Fibroblast of lung (primary cell): Measurements from ENCODE around the gene NRBF2. TPM values are rescaled to one million over a fixed set of nuclear protein-coding genes. Genes with fewer than 3 reads are reported as not detected.
A peak's percentile ranks its signal among the peaks of the same experiment; 100 is the strongest.

Source experiments
- DNase-seq, 2 donors: peaks; one replicate each; pipeline versions ENCODE4 v3.0.0 to v3.0.0-alpha.2; 2010; ENCODE audit warnings: low read depth in 2 of 2
- H2AFZ ChIP-seq: 2 replicates; pipeline ENCODE4 v1.5.1; 2012; ENCODE audit warnings: low read length, control low read depth, inconsistent platforms
- H3K27ac ChIP-seq: 2 replicates; pipeline ENCODE4 v1.5.1; 2011; ENCODE audit warnings: low read length, control low read depth; ENCODE audit not compliant: insufficient read depth
- H3K27me3 ChIP-seq: 2 replicates; pipeline ENCODE4 v1.5.1; 2011; ENCODE audit warnings: mild to moderate bottlenecking, low read length; ENCODE audit not compliant: control insufficient read depth, insufficient read depth
- H3K36me3 ChIP-seq: 2 replicates; pipeline ENCODE4 v1.5.1; 2011; ENCODE audit warnings: low read length; ENCODE audit not compliant: control insufficient read depth, insufficient read depth
- H3K4me1 ChIP-seq: 2 replicates; pipeline ENCODE4 v1.5.1; 2011; ENCODE audit warnings: low read length; ENCODE audit not compliant: control insufficient read depth, insufficient read depth; ENCODE audit errors: extremely low read depth
- H3K4me2 ChIP-seq: 2 replicates; pipeline ENCODE4 v1.5.1; 2011; ENCODE audit warnings: low read length, control low read depth; ENCODE audit not compliant: insufficient read depth; ENCODE audit errors: extremely low read depth
- H3K4me3 ChIP-seq, 4 experiments: fragments of 200-600 bp in 1 of 4; sonication (generic) in 1 of 4; replicated peaks in 1 of 4; 2 replicates each; pipeline ENCODE4 v1.5.1; 2011 to 2016; ENCODE audit warnings: low read length in 4 of 4, low read depth in 3 of 4, mild to moderate bottlenecking in 3 of 4, control low read depth in 2 of 4, inconsistent platforms in 1 of 4, mixed read lengths in 1 of 4; ENCODE audit not compliant: insufficient read depth in 1 of 4; ENCODE audit errors: control extremely low read depth in 1 of 4
- H3K79me2 ChIP-seq: 2 replicates; pipeline ENCODE4 v1.5.1; 2012; ENCODE audit warnings: mild to moderate bottlenecking, low read length, inconsistent platforms; ENCODE audit not compliant: control insufficient read depth, insufficient read depth
- H3K9ac ChIP-seq: 2 replicates; pipeline ENCODE4 v1.5.1; 2011; ENCODE audit warnings: mild to moderate bottlenecking, low read length, control low read depth; ENCODE audit not compliant: insufficient read depth
- H3K9me3 ChIP-seq: 2 replicates; pipeline ENCODE4 v1.5.1; 2012; ENCODE audit warnings: low read depth, low read length; ENCODE audit not compliant: control insufficient read depth, insufficient read depth
- H4K20me1 ChIP-seq: 2 replicates; pipeline ENCODE4 v1.5.1; 2011; ENCODE audit warnings: low read length; ENCODE audit not compliant: control insufficient read depth, insufficient read depth; ENCODE audit errors: extremely low read depth
- EZH2 ChIP-seq: IDR thresholded peaks from 2 replicates; pipeline ENCODE4 v1.5.1; 2012; ENCODE audit warnings: low read length, control low read depth, mild to moderate bottlenecking; ENCODE audit errors: missing control alignments
- polyA plus RNA-seq, 2 donors: library from polyadenylated mRNA; depleted of rRNA in 1 of 2; stranded (reverse) in 1 of 2; unstranded in 1 of 2; fragments of >200 nt; gene quantifications; 2 replicates each; pipeline ENCODE4 v1.2.1, GENCODE V29; 2011 to 2012; ENCODE audit warnings: missing spikeins in 1 of 2
- total RNA-seq: library from RNA; depleted of rRNA; stranded (reverse); fragments of >200 nt; gene quantifications from 2 replicates; pipeline ENCODE4 v1.2.1, GENCODE V29; 2014
- TF ChIP-seq, protein P1 (sequence below), 2 donors: IDR thresholded peaks in 1 of 2; conservative IDR thresholded peaks in 1 of 2; 1 replicate in 1 of 2; 2 replicates in 1 of 2; pipeline ENCODE4 v1.5.1; 2011 to 2012; ENCODE audit warnings: low read length in 2 of 2, control low read depth in 1 of 2, inconsistent platforms in 1 of 2, low read depth in 1 of 2, mild to moderate bottlenecking in 1 of 2

The NRBF2 gene
- total and polyA plus RNA-seq, 2 donors (not counting 1 experiment from before 2014, with no cell fraction given) = 36.0 to 49.2 TPM

DNA sequence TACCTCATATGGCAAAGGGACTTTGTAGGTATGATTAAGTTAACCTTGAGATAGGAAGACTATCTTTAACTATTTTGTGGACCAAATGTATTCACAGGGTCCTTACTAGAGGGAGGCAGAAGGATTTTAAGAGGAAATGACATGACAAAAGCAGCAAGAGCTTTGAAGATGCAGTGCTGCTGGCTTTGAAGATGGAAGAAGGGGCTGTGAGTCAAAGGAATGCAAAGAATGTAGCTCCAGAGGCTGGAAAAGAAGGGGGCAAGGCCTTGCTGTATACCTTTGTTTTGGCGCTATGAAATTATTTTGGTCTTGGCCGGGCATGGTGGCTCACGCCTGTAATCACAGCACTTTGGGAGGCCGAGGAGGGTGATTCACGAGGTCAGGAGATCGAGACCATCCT is 3.2 kb upstream of the NRBF2 start:
- no peak for TF ChIP-seq EZH2
- TF ChIP-seq, protein P1, sequence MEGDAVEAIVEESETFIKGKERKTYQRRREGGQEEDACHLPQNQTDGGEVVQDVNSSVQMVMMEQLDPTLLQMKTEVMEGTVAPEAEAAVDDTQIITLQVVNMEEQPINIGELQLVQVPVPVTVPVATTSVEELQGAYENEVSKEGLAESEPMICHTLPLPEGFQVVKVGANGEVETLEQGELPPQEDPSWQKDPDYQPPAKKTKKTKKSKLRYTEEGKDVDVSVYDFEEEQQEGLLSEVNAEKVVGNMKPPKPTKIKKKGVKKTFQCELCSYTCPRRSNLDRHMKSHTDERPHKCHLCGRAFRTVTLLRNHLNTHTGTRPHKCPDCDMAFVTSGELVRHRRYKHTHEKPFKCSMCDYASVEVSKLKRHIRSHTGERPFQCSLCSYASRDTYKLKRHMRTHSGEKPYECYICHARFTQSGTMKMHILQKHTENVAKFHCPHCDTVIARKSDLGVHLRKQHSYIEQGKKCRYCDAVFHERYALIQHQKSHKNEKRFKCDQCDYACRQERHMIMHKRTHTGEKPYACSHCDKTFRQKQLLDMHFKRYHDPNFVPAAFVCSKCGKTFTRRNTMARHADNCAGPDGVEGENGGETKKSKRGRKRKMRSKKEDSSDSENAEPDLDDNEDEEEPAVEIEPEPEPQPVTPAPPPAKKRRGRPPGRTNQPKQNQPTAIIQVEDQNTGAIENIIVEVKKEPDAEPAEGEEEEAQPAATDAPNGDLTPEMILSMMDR (conservative IDR thresholded peaks at IDR 0.05 in 1 of 2, IDR thresholded peaks at IDR 0.05 in 1 of 2; ENCODE audit: low read depth in 1 of 2, low read length in 2 of 2) = no peak
- no peaks in the 10 kb centered on the region for H3K36me3 ChIP-seq
- peak in 1 of 2 donors; percentile 49 for DNase-seq
- H2AFZ ChIP-seq = no peak overlapping the region
- no peaks in the 10 kb centered on the region for H3K27me3 ChIP-seq
- H3K9ac ChIP-seq = no peak overlapping the region
- no peaks in the 10 kb centered on the region for H3K4me1 ChIP-seq
- no peaks in the 10 kb centered on the region for H4K20me1 ChIP-seq
- no peak overlapping the region for H3K4me3 ChIP-seq
- no peaks in the 10 kb centered on the region for H3K9me3 ChIP-seq
- no peak overlapping the region for H3K27ac ChIP-seq
- H3K4me2 ChIP-seq = no peak overlapping the region
- peaks cover 16% of the 10 kb centered on the region for H3K79me2 ChIP-seq

DNA sequence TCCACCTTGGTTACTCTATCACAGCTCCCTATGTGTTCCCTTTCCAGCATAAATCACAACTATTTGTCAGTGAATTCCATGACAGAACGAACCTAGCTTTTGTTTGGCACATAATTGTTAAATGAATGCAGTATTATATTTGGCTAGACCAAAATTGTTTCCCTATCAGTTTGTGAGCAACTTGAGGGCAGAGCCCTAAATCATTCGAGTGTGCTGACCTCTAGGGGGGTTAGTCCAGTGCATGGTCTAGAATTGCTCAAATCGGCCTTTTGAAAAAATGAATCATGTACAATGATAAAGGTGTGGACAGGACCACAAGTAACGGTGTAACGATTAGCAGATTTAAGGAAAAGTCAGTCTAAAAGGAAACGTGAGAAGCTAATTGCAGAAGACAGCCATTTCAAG is 475 bp upstream of the NRBF2 start:
- Histone ChIP-seq H3K9ac (no peak overlapping the region), H3K4me1 (no peaks in the 10 kb centered on the region), H3K27ac (peak overlapping the region; percentile 97), H3K79me2 (peaks cover 43% of the 10 kb centered on the region), H4K20me1 (no peaks in the 10 kb centered on the region), H3K27me3 (no peaks in the 10 kb centered on the region), H3K4me2 (peak overlapping the region; percentile 60), H3K9me3 (no peaks in the 10 kb centered on the region), H3K4me3 (peak overlapping the region in 2 of 4 experiments; percentile 3 to 46), H2AFZ (peak overlapping the region; percentile 83), H3K36me3 (no peaks in the 10 kb centered on the region)
- DNase-seq = no peak
- TF ChIP-seq, protein P1 (conservative IDR thresholded peaks at IDR 0.05 in 1 of 2, IDR thresholded peaks at IDR 0.05 in 1 of 2; ENCODE audit: low read depth in 1 of 2, low read length in 2 of 2) = no peak
- no peak for TF ChIP-seq EZH2

DNA sequence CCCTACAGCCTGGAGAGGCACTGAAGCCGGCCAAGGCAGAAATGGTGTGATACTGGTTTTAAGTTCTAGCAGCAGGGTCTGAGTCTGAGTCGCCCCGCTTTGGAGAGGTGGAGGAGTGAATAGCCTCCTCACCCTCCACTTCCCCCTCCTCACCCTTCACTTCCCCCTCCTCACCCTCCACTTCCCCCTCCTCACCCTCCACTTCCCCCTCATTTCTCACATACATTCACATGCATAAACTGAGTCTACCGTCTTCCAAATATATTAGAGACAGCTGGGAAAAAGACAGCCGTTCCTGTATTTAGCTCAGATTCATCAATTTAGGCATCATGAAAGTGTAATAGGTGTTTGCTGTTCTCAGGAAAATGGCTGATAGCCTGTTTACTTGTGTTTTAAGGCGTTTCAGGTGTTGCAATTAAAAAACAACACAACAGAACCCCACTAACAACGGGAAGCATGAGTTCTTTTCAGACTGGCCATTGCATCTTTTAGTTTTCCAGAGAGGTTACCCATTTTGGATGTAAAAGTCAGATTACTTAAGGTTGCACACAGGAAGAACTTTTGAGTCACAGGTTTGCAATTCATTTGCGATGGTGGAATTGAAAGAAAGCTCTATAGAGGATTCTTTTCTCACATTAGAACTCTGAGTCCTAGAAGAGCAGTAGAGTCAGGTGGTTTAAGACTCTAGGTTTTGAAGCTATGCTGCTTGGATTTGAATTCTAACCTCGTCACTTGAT is 861 bp downstream of the NRBF2 start:
- Histone ChIP-seq H3K27me3 (no peaks in the 10 kb centered on the region), H3K27ac (peak overlapping the region; percentile 97), H3K4me2 (peak overlapping the region; percentile 89), H3K4me1 (no peaks in the 10 kb centered on the region), H3K79me2 (peaks cover 54% of the 10 kb centered on the region), H2AFZ (peak overlapping the region; percentile 70), H3K9me3 (no peaks in the 10 kb centered on the region), H4K20me1 (no peaks in the 10 kb centered on the region), H3K4me3 (peak overlapping the region; percentile 88 to 95 (median 91)), H3K36me3 (no peaks in the 10 kb centered on the region), H3K9ac (peak overlapping the region; percentile 97)
- peak; percentile 40 to 60 for DNase-seq
- no peak for TF ChIP-seq EZH2
- TF ChIP-seq, protein P1 (conservative IDR thresholded peaks at IDR 0.05 in 1 of 2, IDR thresholded peaks at IDR 0.05 in 1 of 2; ENCODE audit: low read depth in 1 of 2, low read length in 2 of 2) = no peak
